Mesenchymal stem cell (in vitro differentiated cells and primary cell): ENCODE results near the gene CFAP70.
"Not testable (repeated sequence)": the region's sequence is repeated elsewhere in the genome, so short reads cannot be mapped to it uniquely, and the experiment has no call there.

Experiments
- DNase-seq: peaks from one replicate; pipeline ENCODE4 v3.0.0-alpha.2; 2013
- H2AFZ ChIP-seq: one replicate; pipeline ENCODE4 v1.6.1; 2013; ENCODE audit warnings: low read depth, mild to moderate bottlenecking, control low read depth, inconsistent platforms, low read length, moderate library complexity
- H2AK5ac ChIP-seq: 2 replicates; pipeline ENCODE4 v1.6.1; 2013; ENCODE audit warnings: low read length, moderate library complexity, mild to moderate bottlenecking, inconsistent platforms; ENCODE audit not compliant: severe bottlenecking
- H2BK120ac ChIP-seq: one replicate; pipeline ENCODE4 v1.6.1; 2013; ENCODE audit warnings: low read depth, mild to moderate bottlenecking, inconsistent platforms, low read length, moderate library complexity
- H2BK12ac ChIP-seq, 2 experiments: one replicate each; pipeline ENCODE4 v1.6.1; 2013; ENCODE audit warnings: inconsistent platforms in 2 of 2, low read length in 2 of 2, mild to moderate bottlenecking in 2 of 2, moderate library complexity in 2 of 2, control low read depth in 1 of 2
- H2BK15ac ChIP-seq: one replicate; pipeline ENCODE4 v1.6.1; 2013; ENCODE audit warnings: mild to moderate bottlenecking, low read depth, inconsistent platforms; ENCODE audit not compliant: poor library complexity, severe bottlenecking
- H2BK5ac ChIP-seq: 2 replicates; pipeline ENCODE4 v1.6.1; 2013; ENCODE audit warnings: low read depth, mild to moderate bottlenecking, low read length, control low read depth, inconsistent platforms; ENCODE audit not compliant: poor library complexity, severe bottlenecking
- H3K14ac ChIP-seq, 2 experiments: one replicate each; pipeline ENCODE4 v1.6.1; 2013; ENCODE audit warnings: inconsistent platforms in 2 of 2, low read length in 2 of 2, control low read depth in 1 of 2, mild to moderate bottlenecking in 1 of 2, moderate library complexity in 1 of 2
- H3K18ac ChIP-seq, 2 experiments: one replicate each; pipeline ENCODE4 v1.6.1; 2013; ENCODE audit warnings: inconsistent platforms in 2 of 2, low read length in 2 of 2, control low read depth in 1 of 2, low read depth in 1 of 2, mild to moderate bottlenecking in 1 of 2
- H3K23ac ChIP-seq, 2 experiments: one replicate each; pipeline ENCODE4 v1.6.1; 2013; ENCODE audit warnings: inconsistent platforms in 2 of 2, low read length in 2 of 2, mild to moderate bottlenecking in 2 of 2, moderate library complexity in 2 of 2, control low read depth in 1 of 2
- H3K27ac ChIP-seq: 2 replicates; pipeline ENCODE4 v1.5.1; 2013; ENCODE audit warnings: mild to moderate bottlenecking, moderate library complexity, low read length, control low read depth, inconsistent platforms; ENCODE audit not compliant: poor library complexity, severe bottlenecking
- H3K27me3 ChIP-seq, 2 experiments: 2 replicates each; pipeline versions ENCODE4 v1.6.1 to v1.7.0; 2013; ENCODE audit warnings: low read length in 2 of 2, mild to moderate bottlenecking in 2 of 2, moderate library complexity in 2 of 2, control low read depth in 1 of 2, inconsistent platforms in 1 of 2; ENCODE audit not compliant: control insufficient read depth in 1 of 2, insufficient read depth in 1 of 2
- H3K36me3 ChIP-seq, 2 experiments: 2 replicates each; pipeline versions ENCODE4 v1.6.1 to v1.7.0; 2013; ENCODE audit warnings: low read length in 2 of 2, control low read depth in 1 of 2, inconsistent platforms in 1 of 2, low read depth in 1 of 2, mild to moderate bottlenecking in 1 of 2; ENCODE audit not compliant: insufficient read depth in 2 of 2, control insufficient read depth in 1 of 2
- H3K4ac ChIP-seq, 2 experiments: one replicate each; pipeline ENCODE4 v1.6.1; 2013; ENCODE audit warnings: inconsistent platforms in 2 of 2, low read length in 2 of 2, mild to moderate bottlenecking in 2 of 2, moderate library complexity in 2 of 2, control low read depth in 1 of 2, low read depth in 1 of 2
- H3K4me1 ChIP-seq: 2 replicates; pipeline ENCODE4 v1.6.1; 2013; ENCODE audit warnings: low read depth, low read length, control low read depth; ENCODE audit not compliant: control insufficient read depth, insufficient read depth
- H3K4me2 ChIP-seq: 2 replicates; pipeline ENCODE4 v1.6.1; 2013; ENCODE audit warnings: low read length, mild to moderate bottlenecking, inconsistent platforms; ENCODE audit not compliant: poor library complexity, severe bottlenecking
- H3K4me3 ChIP-seq, 2 experiments: 2 replicates each; pipeline versions ENCODE4 v1.5.1 to v1.7.0; 2013; ENCODE audit warnings: low read length in 2 of 2, mild to moderate bottlenecking in 2 of 2, control low read depth in 1 of 2, low read depth in 1 of 2; ENCODE audit not compliant: insufficient read depth in 1 of 2
- H3K79me1 ChIP-seq: replicated peaks from 2 replicates; pipeline ENCODE4 v1.6.1; 2013; ENCODE audit warnings: mild to moderate bottlenecking, control low read depth, low read length, inconsistent platforms; ENCODE audit not compliant: poor library complexity, severe bottlenecking
- H3K9ac ChIP-seq: 2 replicates; pipeline ENCODE4 v1.7.0; 2013; ENCODE audit warnings: mild to moderate bottlenecking, low read length, moderate library complexity
- H3K9me3 ChIP-seq: 2 replicates; pipeline ENCODE4 v1.7.0; 2013; ENCODE audit warnings: mild to moderate bottlenecking, low read length; ENCODE audit not compliant: control insufficient read depth
- H4K8ac ChIP-seq: one replicate; pipeline ENCODE4 v1.6.1; 2013; ENCODE audit warnings: inconsistent platforms, mild to moderate bottlenecking, low read length, moderate library complexity
- H4K91ac ChIP-seq: one replicate; pipeline ENCODE4 v1.6.1; 2013; ENCODE audit warnings: mild to moderate bottlenecking, low read length, inconsistent platforms
- WGBS: methylation state at CpG from one replicate; pipeline ENCODE4 v1.1.7; 2013; ENCODE audit warnings: mixed read lengths; 5-methylcytosine and 5-hydroxymethylcytosine counted together

Gene CFAP70

GRCh38 chr10:73398024-73398423 is 39.4 kb upstream of the CFAP70 start:
- no peak overlapping the region for H2AFZ ChIP-seq
- no peak overlapping the region for H3K9ac ChIP-seq
- H2BK15ac ChIP-seq = no peak overlapping the region
- H3K4me3 ChIP-seq = no peak overlapping the region
- no peak overlapping the region for H3K4ac ChIP-seq
- H4K91ac ChIP-seq = no peak overlapping the region
- H3K27me3 ChIP-seq = no peaks in the 10 kb centered on the region
- peaks cover 14 to 57% of the 10 kb centered on the region in 2 experiments for H3K36me3 ChIP-seq
- no peak for DNase-seq
- no peaks in the 10 kb centered on the region for H3K9me3 ChIP-seq
- no peak overlapping the region for H2AK5ac ChIP-seq
- no peak overlapping the region for H2BK12ac ChIP-seq
- no peak overlapping the region for H4K8ac ChIP-seq
- H3K79me1 ChIP-seq = peaks cover 10% of the 10 kb centered on the region
- H2BK120ac ChIP-seq = no peak overlapping the region
- H3K18ac ChIP-seq = no peak overlapping the region
- no peak overlapping the region for H2BK5ac ChIP-seq
- H3K4me1 ChIP-seq = no peaks in the 10 kb centered on the region
- no peak overlapping the region for H3K14ac ChIP-seq
- no peak overlapping the region for H3K23ac ChIP-seq
- WGBS = 95% methylated on average over 5 of the region's 6 CpGs
- no peak overlapping the region for H3K4me2 ChIP-seq
- no peak overlapping the region for H3K27ac ChIP-seq

- not testable (repeated sequence) for H3K27ac ChIP-seq, H2BK15ac ChIP-seq, H2BK12ac ChIP-seq, H3K4me2 ChIP-seq, H4K8ac ChIP-seq, H3K4ac ChIP-seq, H2BK5ac ChIP-seq, H3K27me3 ChIP-seq, H2AFZ ChIP-seq, DNase-seq, H3K23ac ChIP-seq, H2AK5ac ChIP-seq, H3K9ac ChIP-seq, H2BK120ac ChIP-seq, H3K4me1 ChIP-seq, H3K4me3 ChIP-seq, H3K14ac ChIP-seq, H4K91ac ChIP-seq, H3K9me3 ChIP-seq, H3K18ac ChIP-seq
- WGBS = 100% methylated on average over 3 of the region's 4 CpGs
- peaks cover 17% of the 10 kb centered on the region for H3K79me1 ChIP-seq
- H3K36me3 ChIP-seq = peaks cover 17 to 73% of the 10 kb centered on the region in 2 experiments
These were observed 35.7 kb upstream of the CFAP70 start for GRCh38 chr10:73394325-73394724.

GRCh38 chr10:73388228-73388627 is 29.6 kb upstream of the CFAP70 start:
- Histone ChIP-seq H2AFZ (no peak overlapping the region), H3K36me3 (peaks cover 29 to 82% of the 10 kb centered on the region in 2 experiments), H3K23ac (no peak overlapping the region), H2BK5ac (no peak overlapping the region), H2AK5ac (no peak overlapping the region), H3K4ac (no peak overlapping the region), H2BK120ac (no peak overlapping the region), H3K14ac (no peak overlapping the region), H4K8ac (no peak overlapping the region), H3K4me3 (no peak overlapping the region), H3K27ac (no peak overlapping the region), H3K79me1 (peaks cover 15% of the 10 kb centered on the region), H3K9ac (no peak overlapping the region), H2BK12ac (no peak overlapping the region), H3K18ac (no peak overlapping the region), H3K9me3 (no peaks in the 10 kb centered on the region), H3K4me1 (no peaks in the 10 kb centered on the region), H2BK15ac (no peak overlapping the region), H3K27me3 (no peaks in the 10 kb centered on the region), H3K4me2 (no peak overlapping the region), H4K91ac (no peak overlapping the region)
- DNase-seq = no peak
- WGBS = 99% methylated on average over 3 of the region's 4 CpGs

GRCh38 chr10:73386583-73386982 is 27.9 kb upstream of the CFAP70 start:
- H3K14ac ChIP-seq = no peak overlapping the region
- H3K18ac ChIP-seq = no peak overlapping the region
- no peaks in the 10 kb centered on the region for H3K9me3 ChIP-seq
- H2BK15ac ChIP-seq = no peak overlapping the region
- no peak overlapping the region for H4K8ac ChIP-seq
- no peak overlapping the region for H3K4ac ChIP-seq
- H3K23ac ChIP-seq = no peak overlapping the region
- no peaks in the 10 kb centered on the region for H3K27me3 ChIP-seq
- H3K27ac ChIP-seq = no peak overlapping the region
- no peak overlapping the region for H4K91ac ChIP-seq
- H3K9ac ChIP-seq = no peak overlapping the region
- H2BK5ac ChIP-seq = no peak overlapping the region
- WGBS = 98% methylated on average over 7 of the region's 7 CpGs
- H3K36me3 ChIP-seq = peaks cover 35 to 96% of the 10 kb centered on the region in 2 experiments
- H3K4me1 ChIP-seq = no peaks in the 10 kb centered on the region
- H2AFZ ChIP-seq = no peak overlapping the region
- H2AK5ac ChIP-seq = no peak overlapping the region
- H2BK12ac ChIP-seq = no peak overlapping the region
- no peak overlapping the region for H3K4me2 ChIP-seq
- H3K79me1 ChIP-seq = peaks cover 17% of the 10 kb centered on the region
- H2BK120ac ChIP-seq = no peak overlapping the region
- H3K4me3 ChIP-seq = no peak overlapping the region
- no peak for DNase-seq
